Erythroblast (primary cell): ENCODE measurements around the gene EDN1.

Experiments used
- GATA1 ChIP-seq: IDR thresholded peaks from 2 replicates; pipeline ENCODE4 v1.6.1; 2011; ENCODE audit warnings: low read depth, mild to moderate bottlenecking, control low read depth, low read length, moderate library complexity
- POLR2A ChIP-seq: IDR thresholded peaks from 2 replicates; pipeline ENCODE4 v1.6.1; 2011; ENCODE audit warnings: mild to moderate bottlenecking, low read length

DNA sequence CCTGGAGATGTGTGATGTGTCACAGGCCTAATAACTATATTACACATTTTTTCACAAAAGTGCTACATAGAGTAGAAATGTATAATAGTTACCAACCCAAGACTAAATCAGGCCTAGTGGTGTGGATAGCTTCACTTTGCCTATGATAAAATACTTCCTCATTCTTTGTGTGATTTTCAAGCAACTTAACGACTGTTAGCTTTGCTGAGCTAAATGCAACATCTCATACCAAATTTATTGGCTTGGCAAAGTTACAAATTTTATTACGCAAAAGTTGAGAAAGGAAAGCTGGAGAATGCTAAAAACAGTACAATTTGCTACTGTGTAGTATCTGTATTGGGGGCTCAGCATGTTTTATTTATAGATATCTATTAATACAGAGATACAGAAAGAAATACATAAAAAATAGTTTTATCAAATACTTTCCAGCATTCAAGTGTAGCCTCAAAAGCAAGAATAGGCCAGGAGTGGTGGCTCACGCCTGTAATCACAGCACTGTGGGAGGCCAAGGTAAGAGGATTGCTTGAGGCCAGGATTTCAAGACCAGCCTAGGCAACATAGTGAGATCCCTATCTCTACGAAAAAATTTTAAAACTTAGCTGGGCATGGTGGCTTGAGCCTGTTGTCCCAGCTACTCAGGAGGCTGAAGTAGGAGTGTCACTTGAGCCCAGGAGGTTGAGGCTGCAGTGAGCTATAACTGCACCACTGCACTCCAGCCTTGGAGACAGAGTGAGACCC, 3.6 kb upstream of the EDN1 start:
- TF ChIP-seq POLR2A = no peak
- no peak for TF ChIP-seq GATA1
